Ovary (tissue), 9 donors: Measurements from ENCODE around the gene SH3PXD2A. TPM values are rescaled to one million over a fixed set of nuclear protein-coding genes. Genes with fewer than 3 reads are reported as not detected.

Experiments
- DNase-seq, 5 donors: peaks; one replicate each; pipeline ENCODE4 v3.0.0-alpha.2; 2019 to 2020
- H3K27ac ChIP-seq, 2 donors: fragments of 200-600 bp; one replicate each; pipeline versions ENCODE4 v1.5.1 to v1.8.0; 2019 to 2022
- H3K27me3 ChIP-seq: fragments of 200-600 bp; one replicate; pipeline ENCODE4 v1.8.0; 2022
- H3K36me3 ChIP-seq: fragments of 200-600 bp; sonication (generic); one replicate; pipeline ENCODE4 v1.5.1; 2019
- H3K4me1 ChIP-seq: one replicate; pipeline ENCODE4 v1.8.1; 2013; ENCODE audit warnings: mild to moderate bottlenecking, moderate library complexity; ENCODE audit not compliant: insufficient read depth
- H3K4me3 ChIP-seq: fragments of 200-600 bp; sonication (generic); one replicate; pipeline ENCODE4 v1.5.1; 2017
- H3K9me3 ChIP-seq, 2 donors: fragments of 200-600 bp in 1 of 2; sonication (generic) in 1 of 2; one replicate each; pipeline versions ENCODE4 v1.5.1 to v1.8.1; 2013 to 2019; ENCODE audit warnings: mild to moderate bottlenecking in 1 of 2, moderate library complexity in 1 of 2
- CTCF ChIP-seq, 3 donors: fragments of 450-650 bp in 2 of 3; fragments of 200-600 bp in 1 of 3; IDR thresholded peaks; one replicate each; pipeline versions ENCODE4 v1.5.1 to v1.8.0; 2016 to 2022; ENCODE audit warnings: antibody characterized with exemption in 3 of 3, mild to moderate bottlenecking in 1 of 3
- EP300 ChIP-seq: sonication (generic); formaldehyde crosslinking; IDR thresholded peaks from one replicate; pipeline ENCODE4 v1.6.1; 2017; ENCODE audit warnings: antibody characterized with exemption
- POLR2A ChIP-seq: fragments of 450-650 bp; IDR thresholded peaks from one replicate; pipeline ENCODE4 v1.6.1; 2017; ENCODE audit warnings: antibody characterized with exemption, mild to moderate bottlenecking, moderate library complexity
- WGBS, 3 donors: extraction: QIAGEN DNeasy Blood & Tissue Kit in 1 of 3; methylation state at CpG; one replicate each; pipeline versions ENCODE4 v1.1.5 to v1.1.7; 2013 to 2017; 5-methylcytosine and 5-hydroxymethylcytosine counted together
- intact Hi-C, 4 donors: fragments of 100-400 bp; cut with DNase I; formaldehyde crosslinking; loops; one replicate each; pipeline versions ENCODE4 v1.11.0 to v1.15.1; 2022 to 2023
- polyA plus RNA-seq, 2 donors: library from polyadenylated mRNA; stranded (reverse); fragments of 200-250 nt in 1 of 2; fragments of 350-450 nt in 1 of 2; fragmentation: Illumina TruSeq in 1 of 2; extraction: RNeasy Lipid Tissue Mini Kit (QIAGEN cat#74804) in 1 of 2; gene quantifications; one replicate each; pipeline ENCODE4 v1.2.3, GENCODE V29; 2013 to 2014
- total RNA-seq, 7 donors: library from RNA; depleted of rRNA in 2 of 7; stranded (reverse); fragments of >200 nt in 2 of 7; fragmentation: NEBNext Ultra II Directional in 3 of 7; extraction: Animal tissue kit (Norgen Biotek cat#: 25700) in 3 of 7; gene quantifications; one replicate each; pipeline versions ENCODE4 v1.1.0 to v1.2.4, GENCODE V29; 2016 to 2023
- donor health status: DM: no; HTN: no; CAD: no; lungs with moderate emphysema.
- donor health status: DM: no; HTN: no; CAD: no.
- donor health status: Bipolar disorder and iron deficiency.
- donor health status: DM: yes; HTN: yes; CAD: no.
- donor health status: DM: no; HTN: no; CAD: no.
- donor health status: DM: yes; HTN: yes; CAD: no.

Gene SH3PXD2A
- total and polyA plus RNA-seq, 9 donors, result 15.3 to 82.9 (median 52.2) TPM

GRCh38 chr10:103870516-103870915 lies 15.1 kb upstream of the SH3PXD2A start:
- no peak overlapping the region for H3K4me3 ChIP-seq
- WGBS, 3 donors, result 68 to 76% (median 76%) methylated on average over 8 of the region's 8 CpGs
- no peak for TF ChIP-seq POLR2A
- TF ChIP-seq CTCF (IDR thresholded peaks at IDR 0.05), result no peak
- TF ChIP-seq EP300, result no peak
- intact Hi-C loops, result loop anchor here in 1 of 4 donors (10.0 kb wide), 1 partner anchor 344 kb away; no protein-coding TSS in a partner anchor
- H3K27me3 ChIP-seq, result no peaks in the 10 kb centered on the region
- H3K36me3 ChIP-seq, result no peaks in the 10 kb centered on the region
- H3K4me1 ChIP-seq, result no peaks in the 10 kb centered on the region
- H3K9me3 ChIP-seq, result no peaks in the 10 kb centered on the region
- no peak overlapping the region for H3K27ac ChIP-seq
- no peak for DNase-seq

GRCh38 chr10:103869336-103869735 lies 14.0 kb upstream of the SH3PXD2A start:
- H3K4me3 ChIP-seq, result no peak overlapping the region
- TF ChIP-seq CTCF (IDR thresholded peaks at IDR 0.05) (no peak), POLR2A (no peak), EP300 (no peak)
- no peaks in the 10 kb centered on the region for H3K9me3 ChIP-seq
- H3K36me3 ChIP-seq, result no peaks in the 10 kb centered on the region
- 56 to 63% (median 59%) methylated on average over 4 of the region's 4 CpGs for WGBS, 3 donors
- no peak for DNase-seq
- no peaks in the 10 kb centered on the region for H3K27me3 ChIP-seq
- intact Hi-C loops, result no loop called here
- H3K27ac ChIP-seq, result no peak overlapping the region
- no peaks in the 10 kb centered on the region for H3K4me1 ChIP-seq

DNA sequence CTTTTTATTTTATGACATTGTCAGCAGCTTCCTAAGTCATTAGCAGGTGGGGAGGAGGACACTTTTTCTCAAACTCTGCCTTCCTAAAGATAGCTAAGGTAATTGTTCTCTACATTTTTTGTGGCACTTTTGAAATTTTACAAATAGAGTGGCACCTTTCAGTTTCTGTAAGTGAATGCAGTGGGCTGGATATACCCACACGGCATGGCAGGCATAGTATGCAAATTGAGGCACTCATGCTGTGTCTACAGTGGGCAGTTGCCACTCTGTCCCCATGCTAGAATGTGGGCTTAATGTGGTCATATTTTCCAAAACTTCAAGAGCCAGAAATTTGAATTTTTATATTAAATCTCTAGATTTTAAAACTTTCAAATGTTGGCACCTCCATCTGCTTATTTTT lies 12.8 kb upstream of the SH3PXD2A start:
- Histone ChIP-seq H3K4me1 (no peaks in the 10 kb centered on the region), H3K36me3 (no peaks in the 10 kb centered on the region), H3K27me3 (no peaks in the 10 kb centered on the region), H3K4me3 (no peak overlapping the region), H3K27ac (no peak overlapping the region), H3K9me3 (no peaks in the 10 kb centered on the region)
- DNase-seq, result no peak
- TF ChIP-seq CTCF (IDR thresholded peaks at IDR 0.05), result no peak
- TF ChIP-seq EP300, result no peak
- no peak for TF ChIP-seq POLR2A
- 88 to 100% (median 92%) methylated on average over 1 of the region's 1 CpG for WGBS, 3 donors
- intact Hi-C loops, result no loop called here

- WGBS, 3 donors, result 86 to 90% (median 87%) methylated on average over 1 of the region's 1 CpG
- Histone ChIP-seq H3K9me3 (no peaks in the 10 kb centered on the region), H3K27ac (no peak overlapping the region), H3K36me3 (no peaks in the 10 kb centered on the region), H3K27me3 (no peaks in the 10 kb centered on the region), H3K4me1 (no peaks in the 10 kb centered on the region), H3K4me3 (no peak overlapping the region)
- DNase-seq, result no peak
- TF ChIP-seq POLR2A (no peak), CTCF (IDR thresholded peaks at IDR 0.05) (no peak), EP300 (no peak)
- intact Hi-C loops, result no loop called here
Measured at GRCh38 chr10:103861505-103861904, 6.1 kb upstream of the SH3PXD2A start.
